A673 (cell line): ENCODE results near the gene HACD1. TPM values are rescaled to one million over a fixed set of nuclear protein-coding genes. Genes with fewer than 3 reads are reported as not detected.

Experiments
- BruUV-seq: library from RNA; stranded (reverse); fragments of 400-500 nt; replicated peaks from 2 replicates; lab custom pipeline; 2021; lab: Mats Ljungman, UMichigan
- CTCF ChIA-PET: fragments of 300-600 bp; sonication (Branson Sonifier 250); formaldehyde crosslinking; loops from one replicate; lab custom pipeline; 2022; ENCODE audit warnings: antibody characterized with exemption; lab: Charles Lee
- POLR2A ChIA-PET: fragments of 300-600 bp; sonication (Branson Sonifier 250); formaldehyde crosslinking; loops from one replicate; lab custom pipeline; 2022; ENCODE audit warnings: antibody characterized with exemption; ENCODE audit not compliant: low non-redundant PET; lab: Charles Lee
- DNase-seq: peaks from one replicate; pipeline ENCODE4 v3.0.0-alpha.2; 2015; ENCODE audit warnings: low spot score
- H3K27ac ChIP-seq: fragments of 200-600 bp; sonication (generic); 2 replicates; pipeline ENCODE4 v1.5.1; 2016; ENCODE audit warnings: mixed run types, low read depth, mild to moderate bottlenecking, mixed read lengths, antibody characterized with exemption, low read length; ENCODE audit not compliant: poor library complexity, severe bottlenecking
- H3K27me3 ChIP-seq: fragments of 200-600 bp; sonication (generic); replicated peaks from 2 replicates; pipeline ENCODE4 v1.6.1; 2017; ENCODE audit warnings: mixed run types, low read depth, mild to moderate bottlenecking, mixed read lengths, antibody characterized with exemption, low read length; ENCODE audit not compliant: insufficient read depth, poor library complexity
- H3K36me3 ChIP-seq: fragments of 200-600 bp; sonication (generic); 2 replicates; pipeline ENCODE4 v1.6.1; 2016; ENCODE audit warnings: mixed run types, mild to moderate bottlenecking, mixed read lengths, antibody characterized with exemption, low read length; ENCODE audit not compliant: insufficient read depth, poor library complexity, severe bottlenecking
- H3K4me1 ChIP-seq: fragments of 200-600 bp; sonication (generic); 2 replicates; pipeline ENCODE4 v1.6.1; 2017; ENCODE audit warnings: mixed run types, mild to moderate bottlenecking, mixed read lengths, antibody characterized with exemption, low read length; ENCODE audit not compliant: insufficient read depth, poor library complexity, severe bottlenecking
- H3K4me3 ChIP-seq: fragments of 200-600 bp; sonication (generic); 2 replicates; pipeline ENCODE4 v1.5.1; 2016; ENCODE audit warnings: low read depth, mixed run types, mild to moderate bottlenecking, mixed read lengths, low read length; ENCODE audit not compliant: poor library complexity, severe bottlenecking
- H3K9me3 ChIP-seq: fragments of 200-600 bp; sonication (generic); 2 replicates; pipeline ENCODE4 v1.6.1; 2016; ENCODE audit warnings: mixed run types, low read depth, mild to moderate bottlenecking, mixed read lengths, antibody characterized with exemption, low read length; ENCODE audit not compliant: poor library complexity, severe bottlenecking
- EZH2 ChIP-seq: fragments of 200-600 bp; sonication (generic); IDR thresholded peaks from 2 replicates; pipeline ENCODE4 v1.6.1; 2017; ENCODE audit warnings: borderline replicate concordance, low read depth, mild to moderate bottlenecking, mixed read lengths, antibody characterized with exemption, low read length; ENCODE audit not compliant: poor library complexity, severe bottlenecking
- intact Hi-C: fragments of 100-400 bp; cut with micrococcal nuclease; formaldehyde crosslinking; loops from one replicate; pipeline ENCODE4 v1.10.0; 2022; ENCODE audit not compliant: unreplicated experiment
- total RNA-seq: library from RNA; stranded (reverse); gene quantifications from 2 replicates; pipeline ENCODE4 v1.2.3, GENCODE V29; 2021
- TF ChIP-seq, protein P1 (sequence below): fragments of 300-800, 200-600 bp; sonication (generic); conservative IDR thresholded peaks from 2 replicates; pipeline ENCODE4 v1.5.1; 2017; ENCODE audit warnings: low read depth, mild to moderate bottlenecking, antibody characterized with exemption, low read length, moderate library complexity, mixed read lengths

Gene HACD1
- total RNA-seq, 1 experiment from 2014 or later: 14.1 TPM

DNA sequence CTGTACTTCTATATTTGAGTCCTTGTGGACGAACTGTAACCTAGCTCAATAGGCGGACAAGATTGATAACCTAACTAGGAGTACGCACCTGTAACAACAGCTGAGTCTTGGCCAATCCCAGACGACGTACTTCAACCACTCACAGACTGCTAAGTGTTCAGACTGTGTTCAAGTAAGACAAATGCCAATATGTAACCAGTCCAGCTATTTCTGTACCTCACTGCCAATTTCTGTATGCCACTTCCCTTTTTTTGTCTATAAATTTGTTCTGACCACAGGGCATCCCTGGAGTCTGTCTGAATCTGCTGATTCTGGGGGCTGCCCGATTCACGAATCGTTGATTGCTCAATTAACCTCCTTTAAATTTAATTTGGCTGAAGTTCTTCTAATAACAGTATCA lies 32.2 kb downstream of the HACD1 start:
- no TSS peak for BruUV-seq
- H3K36me3 ChIP-seq: no peaks in the 10 kb centered on the region
- H3K27ac ChIP-seq: no peak overlapping the region
- POLR2A ChIA-PET: no interaction called here
- CTCF ChIA-PET: no interaction called here
- intact Hi-C loops: no loop called here
- H3K27me3 ChIP-seq: no peaks in the 10 kb centered on the region
- H3K4me1 ChIP-seq: peaks cover 10% of the 10 kb centered on the region
- no peaks in the 10 kb centered on the region for H3K9me3 ChIP-seq
- no peak for DNase-seq
- H3K4me3 ChIP-seq: no peak overlapping the region
- no peak for TF ChIP-seq EZH2
- TF ChIP-seq, protein P1, sequence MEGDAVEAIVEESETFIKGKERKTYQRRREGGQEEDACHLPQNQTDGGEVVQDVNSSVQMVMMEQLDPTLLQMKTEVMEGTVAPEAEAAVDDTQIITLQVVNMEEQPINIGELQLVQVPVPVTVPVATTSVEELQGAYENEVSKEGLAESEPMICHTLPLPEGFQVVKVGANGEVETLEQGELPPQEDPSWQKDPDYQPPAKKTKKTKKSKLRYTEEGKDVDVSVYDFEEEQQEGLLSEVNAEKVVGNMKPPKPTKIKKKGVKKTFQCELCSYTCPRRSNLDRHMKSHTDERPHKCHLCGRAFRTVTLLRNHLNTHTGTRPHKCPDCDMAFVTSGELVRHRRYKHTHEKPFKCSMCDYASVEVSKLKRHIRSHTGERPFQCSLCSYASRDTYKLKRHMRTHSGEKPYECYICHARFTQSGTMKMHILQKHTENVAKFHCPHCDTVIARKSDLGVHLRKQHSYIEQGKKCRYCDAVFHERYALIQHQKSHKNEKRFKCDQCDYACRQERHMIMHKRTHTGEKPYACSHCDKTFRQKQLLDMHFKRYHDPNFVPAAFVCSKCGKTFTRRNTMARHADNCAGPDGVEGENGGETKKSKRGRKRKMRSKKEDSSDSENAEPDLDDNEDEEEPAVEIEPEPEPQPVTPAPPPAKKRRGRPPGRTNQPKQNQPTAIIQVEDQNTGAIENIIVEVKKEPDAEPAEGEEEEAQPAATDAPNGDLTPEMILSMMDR: no peak

DNA sequence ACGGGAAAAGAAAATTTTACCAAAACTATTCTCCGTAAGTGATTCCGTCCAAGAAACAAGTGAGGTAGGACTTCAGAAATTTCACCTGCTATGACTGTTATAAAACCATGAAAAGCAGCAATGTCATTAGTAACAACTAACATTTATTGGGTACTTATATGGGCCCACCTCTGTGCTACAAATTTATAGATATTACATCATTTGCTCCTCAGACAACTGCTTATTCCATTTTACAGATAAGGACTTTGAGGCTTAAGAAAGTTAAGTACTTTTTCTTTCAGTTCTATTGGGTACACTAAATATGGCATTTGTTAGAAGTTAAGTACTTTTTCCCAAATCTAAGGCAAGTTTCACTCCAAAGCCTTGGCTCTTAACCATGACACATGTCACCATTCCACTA lies 36.3 kb downstream of the HACD1 start:
- Histone ChIP-seq H3K27me3 (no peaks in the 10 kb centered on the region), H3K4me3 (no peak overlapping the region), H3K36me3 (no peaks in the 10 kb centered on the region), H3K4me1 (no peaks in the 10 kb centered on the region), H3K9me3 (no peaks in the 10 kb centered on the region), H3K27ac (no peak overlapping the region)
- DNase-seq: no peak
- TF ChIP-seq EZH2: no peak
- TF ChIP-seq, protein P1: no peak
- POLR2A ChIA-PET: no interaction called here
- intact Hi-C loops: no loop called here
- CTCF ChIA-PET: no interaction called here
- no TSS peak for BruUV-seq

DNA sequence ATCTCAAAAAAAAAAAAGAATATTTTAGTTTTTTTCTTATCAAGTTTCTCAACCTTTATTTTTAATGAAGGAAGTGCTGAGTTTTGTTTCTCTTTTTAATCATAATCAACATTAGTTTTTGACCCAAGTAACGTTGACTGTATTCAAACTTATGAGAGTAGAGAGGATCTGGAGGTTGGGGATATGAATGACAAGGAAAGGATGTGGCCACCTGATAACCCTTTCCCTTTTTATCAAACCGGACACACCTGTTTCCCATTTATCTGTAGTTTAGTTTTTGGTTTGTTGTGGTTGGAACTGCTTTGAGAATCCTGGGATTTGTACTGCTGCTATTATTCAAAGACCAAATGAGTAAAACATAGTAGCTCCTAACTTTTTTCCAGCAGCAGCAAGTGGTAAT lies 38.6 kb downstream of the HACD1 start:
- no peak overlapping the region for H3K27ac ChIP-seq
- no peak overlapping the region for H3K4me3 ChIP-seq
- no peaks in the 10 kb centered on the region for H3K4me1 ChIP-seq
- no peaks in the 10 kb centered on the region for H3K36me3 ChIP-seq
- no peaks in the 10 kb centered on the region for H3K9me3 ChIP-seq
- no peak for DNase-seq
- intact Hi-C loops: no loop called here
- BruUV-seq: no TSS peak
- POLR2A ChIA-PET: no interaction called here
- TF ChIP-seq EZH2: no peak
- TF ChIP-seq, protein P1: no peak
- CTCF ChIA-PET: no interaction called here
- H3K27me3 ChIP-seq: no peaks in the 10 kb centered on the region
